H1 (cell line): Measurements from ENCODE around the gene SBF1.
"Not testable (repeated sequence)": the region's sequence is repeated elsewhere in the genome, so short reads cannot be mapped to it uniquely, and the experiment has no call there.

Experiments
- ATF3 ChIP-seq: IDR thresholded peaks from 2 replicates; pipeline ENCODE4 v1.6.1; 2011; ENCODE audit warnings: low read depth, mild to moderate bottlenecking, low read length; ENCODE audit not compliant: insufficient read depth
- CREB1 ChIP-seq: IDR thresholded peaks from 2 replicates; pipeline ENCODE4 v1.6.1; 2012; ENCODE audit warnings: inconsistent platforms
- CTCF ChIP-seq, 3 experiments: IDR thresholded peaks; 1 replicate in 2 of 3; 2 replicates in 1 of 3; pipeline versions ENCODE4 v1.5.1 to v1.6.1; 2011; ENCODE audit warnings: low read length in 3 of 3, mild to moderate bottlenecking in 3 of 3, inconsistent platforms in 2 of 3, low read depth in 1 of 3, moderate library complexity in 1 of 3; ENCODE audit not compliant: insufficient read depth in 1 of 3; ENCODE audit errors: control extremely low read depth in 1 of 3
- JUN ChIP-seq: IDR thresholded peaks from 2 replicates; pipeline ENCODE4 v1.6.1; 2011; ENCODE audit warnings: low read depth, mild to moderate bottlenecking, improper control_type of control experiment, low read length
- MAX ChIP-seq: IDR thresholded peaks from 2 replicates; pipeline ENCODE4 v1.6.1; 2012; ENCODE audit warnings: inconsistent platforms
- POLR2A ChIP-seq, 2 experiments: IDR thresholded peaks; 1 replicate in 1 of 2; 2 replicates in 1 of 2; pipeline ENCODE4 v1.6.1; 2011; ENCODE audit warnings: low read depth in 2 of 2, low read length in 2 of 2, mild to moderate bottlenecking in 2 of 2; ENCODE audit errors: control extremely low read depth in 1 of 2
- POLR2AphosphoS5 ChIP-seq: IDR thresholded peaks from 2 replicates; pipeline ENCODE4 v1.6.1; 2011; ENCODE audit warnings: low read depth, low read length
- RFX5 ChIP-seq: IDR thresholded peaks from 2 replicates; pipeline ENCODE4 v1.6.1; 2011; ENCODE audit warnings: low read depth, low read length, improper control_type of control experiment, borderline replicate concordance
- SP1 ChIP-seq: IDR thresholded peaks from 2 replicates; pipeline ENCODE4 v1.6.1; 2011; ENCODE audit warnings: low read depth, low read length
- SRF ChIP-seq: IDR thresholded peaks from 2 replicates; pipeline ENCODE4 v1.6.1; 2011; ENCODE audit warnings: mild to moderate bottlenecking, low read depth, low read length, moderate library complexity
- TAF1 ChIP-seq: IDR thresholded peaks from 2 replicates; pipeline ENCODE4 v1.6.1; 2011; ENCODE audit warnings: mild to moderate bottlenecking, low read depth, low read length
- USF2 ChIP-seq: IDR thresholded peaks from 2 replicates; pipeline ENCODE4 v1.6.1; 2011; ENCODE audit warnings: low read length, improper control_type of control experiment

- TF ChIP-seq CTCF (IDR thresholded peaks at IDR 0.05; ENCODE audit: control extremely low read depth in 1 of 3, insufficient read depth in 1 of 3, low read depth in 1 of 3, low read length in 3 of 3); ATF3; POLR2AphosphoS5; MAX; SP1; CREB1; TAF1; USF2; SRF; POLR2A (IDR thresholded peaks at IDR 0.05; ENCODE audit: control extremely low read depth in 1 of 2, low read depth in 2 of 2, low read length in 2 of 2); RFX5; JUN: not testable (repeated sequence)
Observed at GRCh38 chr22:50397371-50398060, 77.3 kb downstream of the SBF1 start.
